OCI-LY3 (cell line): ENCODE measurements around the gene FBXO28.

ENCODE experiments used
- CTCF ChIP-seq: fragments of 200-600, 300-600 bp; sonication (generic); IDR thresholded peaks from 2 replicates; pipeline ENCODE4 v1.5.1; 2014; ENCODE audit warnings: antibody characterized with exemption, low read length, low read depth
- EZH2phosphoT487 ChIP-seq: fragments of 200-600 bp; shearing (Covaris generic); IDR thresholded peaks from 2 replicates; pipeline ENCODE4 v1.6.1; 2018; ENCODE audit warnings: antibody characterized with exemption, mixed run types, low read depth

- TF ChIP-seq CTCF (no peak), EZH2phosphoT487 (no peak)
Observed at GRCh38 chr1:224109981-224110380, 3.9 kb upstream of the FBXO28 start.
